Memory B cell (primary cell): Measurements from ENCODE around the gene PLS1.

ENCODE experiments used
- ATAC-seq: fragments of 150-1000 bp; cut with Tn5 transposase; 2 replicates; pipeline ENCODE4 v1.10.0; 2021; ENCODE audit warnings: low read depth, mild to moderate bottlenecking, moderate library complexity
- DNase-seq, 2 donors: peaks; one replicate each; pipeline ENCODE4 v3.0.0; 2022; ENCODE audit warnings: low spot score in 2 of 2
- H3K27ac Mint-ChIP-seq: one replicate; pipeline ENCODE4 v1.8.0; 2022; ENCODE audit warnings: mild to moderate bottlenecking, moderate library complexity, mixed read lengths
- H3K27me3 Mint-ChIP-seq: one replicate; pipeline ENCODE4 v1.8.0; 2022; ENCODE audit warnings: mixed read lengths
- H3K36me3 Mint-ChIP-seq: one replicate; pipeline ENCODE4 v1.8.0; 2022; ENCODE audit warnings: mild to moderate bottlenecking, mixed read lengths
- H3K4me1 Mint-ChIP-seq: one replicate; pipeline ENCODE4 v1.8.0; 2022; ENCODE audit warnings: mixed read lengths
- H3K4me3 Mint-ChIP-seq: one replicate; pipeline ENCODE4 v1.8.0; 2022; ENCODE audit warnings: mild to moderate bottlenecking, moderate library complexity, mixed read lengths
- H3K9me3 Mint-ChIP-seq: one replicate; pipeline ENCODE4 v1.8.0; 2022; ENCODE audit warnings: mixed read lengths

Gene PLS1

DNA sequence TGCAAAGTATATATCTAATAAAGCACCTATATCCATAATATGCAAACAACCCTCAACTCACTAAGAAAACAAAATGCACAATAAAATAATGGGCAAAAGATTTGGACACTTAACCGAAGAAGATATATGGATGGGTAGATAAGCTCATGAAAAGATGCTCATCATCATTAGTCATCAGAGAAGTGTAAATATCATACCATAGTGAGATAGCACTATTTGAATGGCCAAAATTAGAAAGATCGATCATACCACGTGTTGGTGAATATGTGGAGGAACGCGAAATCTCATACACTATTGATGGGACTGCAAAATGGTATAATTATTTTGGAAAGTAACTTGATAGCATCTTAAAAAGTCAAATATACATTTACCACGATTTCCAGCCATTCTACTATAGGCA, 40.5 kb downstream of the PLS1 start:
- ATAC-seq = no peak
- H3K36me3 Mint-ChIP-seq = no peaks in the 10 kb centered on the region
- H3K27ac Mint-ChIP-seq = no peak overlapping the region
- no peak overlapping the region for H3K4me3 Mint-ChIP-seq
- no peaks in the 10 kb centered on the region for H3K9me3 Mint-ChIP-seq
- H3K4me1 Mint-ChIP-seq = no peaks in the 10 kb centered on the region
- DNase-seq = no peak
- H3K27me3 Mint-ChIP-seq = peaks cover 2% of the 10 kb centered on the region

DNA sequence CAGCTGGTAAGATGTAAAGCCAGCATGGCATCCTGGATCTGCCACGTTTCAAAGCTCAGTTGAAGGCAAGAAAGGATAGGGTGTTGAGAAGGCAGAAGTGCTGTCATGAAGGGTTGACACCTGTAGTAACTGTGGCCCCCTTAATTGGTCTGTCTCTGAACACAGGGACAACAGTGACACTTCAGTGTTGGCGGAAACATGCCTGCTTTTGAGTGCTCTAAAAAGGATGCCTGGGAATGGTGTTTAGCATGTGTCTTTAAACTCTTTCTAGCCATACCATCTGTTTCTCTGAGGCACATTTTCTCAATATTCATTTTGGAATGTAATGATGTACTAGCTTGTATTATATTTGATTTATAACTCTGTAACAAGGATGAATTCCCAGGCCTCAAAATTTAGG, 42.1 kb downstream of the PLS1 start:
- H3K9me3 Mint-ChIP-seq = no peaks in the 10 kb centered on the region
- ATAC-seq (no peak), DNase-seq (no peak)
- no peaks in the 10 kb centered on the region for H3K36me3 Mint-ChIP-seq
- H3K4me3 Mint-ChIP-seq = no peak overlapping the region
- peaks cover 2% of the 10 kb centered on the region for H3K27me3 Mint-ChIP-seq
- no peaks in the 10 kb centered on the region for H3K4me1 Mint-ChIP-seq
- H3K27ac Mint-ChIP-seq = no peak overlapping the region

GRCh38 chr3:142641504-142641903, 45.3 kb downstream of the PLS1 start:
- H3K27ac Mint-ChIP-seq = no peak overlapping the region
- H3K36me3 Mint-ChIP-seq = no peaks in the 10 kb centered on the region
- no peaks in the 10 kb centered on the region for H3K27me3 Mint-ChIP-seq
- H3K9me3 Mint-ChIP-seq = no peaks in the 10 kb centered on the region
- no peak for DNase-seq
- no peaks in the 10 kb centered on the region for H3K4me1 Mint-ChIP-seq
- H3K4me3 Mint-ChIP-seq = no peak overlapping the region
- no peak for ATAC-seq

DNA sequence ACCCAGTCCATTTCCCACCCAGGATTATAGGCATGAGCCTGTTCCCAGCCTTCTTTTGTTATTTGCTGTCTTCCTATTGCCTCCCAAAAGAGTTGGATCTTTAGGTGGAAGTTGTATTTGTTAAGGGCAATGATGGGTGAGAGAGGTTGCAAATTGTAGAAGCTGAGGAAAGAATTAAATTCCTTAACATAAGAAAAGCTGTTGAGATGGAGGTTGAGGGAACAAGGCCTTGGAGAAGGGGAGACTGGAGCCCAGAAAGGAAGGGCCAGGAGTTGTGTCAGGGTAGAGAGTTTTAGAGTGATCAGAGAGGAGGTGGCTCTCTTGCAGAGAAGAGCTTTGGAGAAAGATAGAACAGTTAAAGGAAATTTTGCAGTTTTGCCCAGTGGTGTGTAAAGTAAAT, 46.8 kb downstream of the PLS1 start:
- H3K4me1 Mint-ChIP-seq = no peaks in the 10 kb centered on the region
- ATAC-seq = no peak

DNA sequence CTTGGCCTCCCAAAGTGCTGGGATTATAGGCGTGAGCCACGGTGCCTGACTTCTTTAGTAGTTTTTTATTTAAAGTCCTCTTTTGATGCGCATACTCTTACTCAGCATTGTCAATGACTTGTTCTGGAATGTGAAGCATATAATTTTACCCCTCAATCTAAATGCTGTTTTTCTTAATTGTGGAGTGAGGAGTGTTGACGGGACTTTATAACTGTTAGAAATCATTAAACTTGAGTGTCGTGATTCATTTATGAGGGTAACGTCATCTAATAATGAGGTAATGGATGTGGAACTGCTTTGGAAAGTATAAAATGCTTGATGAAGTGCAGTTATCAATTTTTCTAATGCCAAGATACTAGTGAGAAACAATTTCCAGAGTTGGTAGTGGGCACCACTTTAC, 48.3 kb downstream of the PLS1 start:
- H3K4me3 Mint-ChIP-seq = no peak overlapping the region
- H3K9me3 Mint-ChIP-seq = no peaks in the 10 kb centered on the region
- DNase-seq (no peak), ATAC-seq (no peak)
- peaks cover 4% of the 10 kb centered on the region for H3K27me3 Mint-ChIP-seq
- no peak overlapping the region for H3K27ac Mint-ChIP-seq
- no peaks in the 10 kb centered on the region for H3K36me3 Mint-ChIP-seq
- no peaks in the 10 kb centered on the region for H3K4me1 Mint-ChIP-seq

More for the DNA sequence above, 46.8 kb downstream of the PLS1 start:
- no peaks in the 10 kb centered on the region for H3K36me3 Mint-ChIP-seq
- no peak for DNase-seq
- H3K9me3 Mint-ChIP-seq = no peaks in the 10 kb centered on the region
- peaks cover 4% of the 10 kb centered on the region for H3K27me3 Mint-ChIP-seq
- no peak overlapping the region for H3K4me3 Mint-ChIP-seq
- H3K27ac Mint-ChIP-seq = no peak overlapping the region

DNA sequence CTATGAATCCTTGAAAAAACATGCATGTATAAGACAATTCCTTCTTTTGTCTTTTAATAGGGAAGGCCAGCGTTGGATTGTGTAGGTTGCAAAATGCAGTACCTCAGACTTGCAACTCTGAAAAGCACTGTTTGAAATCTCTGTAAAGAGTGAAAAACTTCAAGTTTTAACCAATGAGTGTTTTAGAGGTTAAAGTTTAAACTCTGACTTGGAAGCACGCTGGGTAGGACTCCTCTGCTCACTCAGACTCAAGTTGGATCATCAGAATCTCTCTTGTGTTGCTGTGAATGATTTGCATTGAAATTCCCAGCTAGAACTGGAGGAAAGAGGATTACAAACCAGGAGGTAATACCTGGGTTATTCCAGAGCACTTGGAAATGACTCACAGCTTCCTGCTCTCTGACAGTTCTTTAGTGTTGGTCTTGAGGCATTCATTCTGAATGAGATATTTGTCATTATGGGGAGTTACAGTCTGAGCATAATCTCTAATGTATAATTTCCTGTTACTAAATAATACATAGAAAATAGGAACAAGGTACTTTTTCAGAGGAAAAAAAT, 49.1 kb downstream of the PLS1 start:
- H3K36me3 Mint-ChIP-seq = no peaks in the 10 kb centered on the region
- peaks cover 2% of the 10 kb centered on the region for H3K4me1 Mint-ChIP-seq
- no peak overlapping the region for H3K27ac Mint-ChIP-seq
- H3K27me3 Mint-ChIP-seq = peaks cover 5% of the 10 kb centered on the region
- H3K4me3 Mint-ChIP-seq = no peak overlapping the region
- no peak for DNase-seq
- ATAC-seq = no peak
- no peaks in the 10 kb centered on the region for H3K9me3 Mint-ChIP-seq

GRCh38 chr3:142646020-142646785, 50.0 kb downstream of the PLS1 start:
- no peak overlapping the region for H3K4me3 Mint-ChIP-seq
- ATAC-seq (no peak), DNase-seq (no peak)
- peaks cover 3% of the 10 kb centered on the region for H3K4me1 Mint-ChIP-seq
- peaks cover 7% of the 10 kb centered on the region for H3K27me3 Mint-ChIP-seq
- H3K36me3 Mint-ChIP-seq = no peaks in the 10 kb centered on the region
- H3K9me3 Mint-ChIP-seq = no peaks in the 10 kb centered on the region
- no peak overlapping the region for H3K27ac Mint-ChIP-seq

DNA sequence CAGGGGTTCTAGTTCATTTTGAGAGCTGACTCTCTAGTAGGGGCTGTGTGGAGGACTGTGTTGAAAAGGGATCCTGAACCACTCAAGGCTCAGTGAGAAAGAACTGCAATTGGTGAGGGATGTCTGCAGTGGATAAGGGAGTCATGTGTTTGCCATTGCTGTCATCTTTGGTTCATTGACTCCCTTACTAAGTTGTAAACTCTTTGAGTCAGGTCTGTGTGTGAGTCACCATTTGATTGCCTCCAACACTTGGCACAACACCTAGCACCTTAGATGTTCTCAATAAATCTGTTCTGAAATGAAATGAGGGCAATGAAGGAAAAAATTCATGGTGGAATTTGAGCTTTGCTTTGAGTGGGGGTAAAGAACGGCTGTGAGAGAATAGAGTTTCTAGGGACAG, 51.7 kb downstream of the PLS1 start:
- H3K9me3 Mint-ChIP-seq = no peaks in the 10 kb centered on the region
- no peaks in the 10 kb centered on the region for H3K36me3 Mint-ChIP-seq
- DNase-seq = no peak
- no peak overlapping the region for H3K4me3 Mint-ChIP-seq
- no peak for ATAC-seq
- no peak overlapping the region for H3K27ac Mint-ChIP-seq
- peaks cover 3% of the 10 kb centered on the region for H3K4me1 Mint-ChIP-seq
- H3K27me3 Mint-ChIP-seq = peaks cover 7% of the 10 kb centered on the region

GRCh38 chr3:142648950-142649349, 52.8 kb downstream of the PLS1 start:
- Mint-ChIP-seq H3K4me3 (no peak overlapping the region), H3K27me3 (peaks cover 7% of the 10 kb centered on the region), H3K9me3 (no peaks in the 10 kb centered on the region), H3K4me1 (peaks cover 3% of the 10 kb centered on the region), H3K36me3 (no peaks in the 10 kb centered on the region), H3K27ac (no peak overlapping the region)
- ATAC-seq (no peak), DNase-seq (no peak)

GRCh38 chr3:142650001-142650693, 54.0 kb downstream of the PLS1 start:
- H3K4me1 Mint-ChIP-seq = peaks cover 3% of the 10 kb centered on the region
- DNase-seq (no peak), ATAC-seq (no peak)
- no peak overlapping the region for H3K27ac Mint-ChIP-seq
- no peaks in the 10 kb centered on the region for H3K36me3 Mint-ChIP-seq
- H3K27me3 Mint-ChIP-seq = peaks cover 7% of the 10 kb centered on the region
- H3K4me3 Mint-ChIP-seq = no peak overlapping the region
- no peaks in the 10 kb centered on the region for H3K9me3 Mint-ChIP-seq

- Mint-ChIP-seq H3K9me3 (no peaks in the 10 kb centered on the region), H3K4me3 (no peak overlapping the region), H3K27ac (no peak overlapping the region), H3K4me1 (peaks cover 3% of the 10 kb centered on the region), H3K36me3 (no peaks in the 10 kb centered on the region), H3K27me3 (peaks cover 7% of the 10 kb centered on the region)
- DNase-seq (no peak), ATAC-seq (no peak)
Observed at GRCh38 chr3:142651711-142652110, 55.5 kb downstream of the PLS1 start.

- no peak overlapping the region for H3K4me3 Mint-ChIP-seq
- peaks cover 6% of the 10 kb centered on the region for H3K4me1 Mint-ChIP-seq
- ATAC-seq (no peak), DNase-seq (no peak)
- H3K27ac Mint-ChIP-seq = no peak overlapping the region
- no peaks in the 10 kb centered on the region for H3K9me3 Mint-ChIP-seq
- H3K27me3 Mint-ChIP-seq = peaks cover 3% of the 10 kb centered on the region
- H3K36me3 Mint-ChIP-seq = no peaks in the 10 kb centered on the region
Observed at GRCh38 chr3:142652826-142653292, 56.7 kb downstream of the PLS1 start.

- ATAC-seq = no peak
Observed at GRCh38 chr3:142656575-142656974, 60.4 kb downstream of the PLS1 start.

GRCh38 chr3:142657033-142657432, 60.8 kb downstream of the PLS1 start:
- no peak overlapping the region for H3K4me3 Mint-ChIP-seq
- no peaks in the 10 kb centered on the region for H3K27me3 Mint-ChIP-seq
- ATAC-seq (no peak), DNase-seq (no peak)
- no peaks in the 10 kb centered on the region for H3K9me3 Mint-ChIP-seq
- H3K27ac Mint-ChIP-seq = no peak overlapping the region
- no peaks in the 10 kb centered on the region for H3K36me3 Mint-ChIP-seq
- H3K4me1 Mint-ChIP-seq = peaks cover 3% of the 10 kb centered on the region

More at GRCh38 chr3:142656575-142656974, 60.4 kb downstream of the PLS1 start:
- no peaks in the 10 kb centered on the region for H3K36me3 Mint-ChIP-seq
- no peak for DNase-seq
- H3K27ac Mint-ChIP-seq = no peak overlapping the region
- peaks cover 3% of the 10 kb centered on the region for H3K4me1 Mint-ChIP-seq
- no peak overlapping the region for H3K4me3 Mint-ChIP-seq
- H3K9me3 Mint-ChIP-seq = no peaks in the 10 kb centered on the region
- H3K27me3 Mint-ChIP-seq = no peaks in the 10 kb centered on the region
